IMR-90 (cell line): ENCODE results near the gene ESD. TPM values are rescaled to one million over a fixed set of nuclear protein-coding genes. Genes with fewer than 3 reads are reported as not detected.
A peak's percentile ranks its signal among the peaks of the same experiment; 100 is the strongest.

ENCODE experiments used
- ATAC-seq: fragments of 200-7000 bp; cut with Tn5 transposase; 2 replicates; pipeline ENCODE4 v1.9.1; 2020; ENCODE audit warnings: low read depth, mild to moderate bottlenecking, moderate library complexity
- BruUV-seq: library from RNA; stranded (reverse); fragments of 400-500 nt; replicated peaks from 2 replicates; lab custom pipeline; 2021; lab: Mats Ljungman, UMichigan
- CTCF ChIA-PET: fragments of 300-600 bp; formaldehyde crosslinking; extraction: SDS; loops from one replicate; lab custom pipeline; 2021; ENCODE audit warnings: antibody characterized with exemption; lab: Yijun Ruan, JAX
- POLR2A ChIA-PET: fragments of 300-600 bp; sonication (Branson Sonifier 250); formaldehyde crosslinking; loops from one replicate; lab custom pipeline; 2022; ENCODE audit warnings: antibody characterized with exemption; ENCODE audit not compliant: unreplicated experiment; lab: Charles Lee
- DNase-seq: peaks from one replicate; pipeline ENCODE4 v3.0.0; 2013
- H2AFZ ChIP-seq: replicated peaks from 2 replicates; pipeline ENCODE3; 2013; ENCODE audit warnings: low read length, mild to moderate bottlenecking; ENCODE audit not compliant: poor library complexity
- H2AK5ac ChIP-seq: 2 replicates; pipeline ENCODE4 v1.6.1; 2013; ENCODE audit warnings: low read depth, low read length, inconsistent platforms
- H2AK9ac ChIP-seq: replicated peaks from 2 replicates; pipeline ENCODE3; 2013; ENCODE audit warnings: mild to moderate bottlenecking, low read depth, low read length, moderate library complexity; ENCODE audit not compliant: poor library complexity
- H2BK120ac ChIP-seq: 2 replicates; pipeline ENCODE4 v1.6.1; 2013; ENCODE audit warnings: low read depth, low read length, inconsistent platforms
- H2BK15ac ChIP-seq: 3 replicates; pipeline ENCODE4 v1.6.1; 2013; ENCODE audit warnings: low read depth, low read length, inconsistent platforms
- H2BK20ac ChIP-seq: 2 replicates; pipeline ENCODE4 v1.6.1; 2013; ENCODE audit warnings: low read depth, mild to moderate bottlenecking, inconsistent platforms, low read length, moderate library complexity
- H2BK5ac ChIP-seq: 2 replicates; pipeline ENCODE4 v1.6.1; 2013; ENCODE audit warnings: mild to moderate bottlenecking, low read depth, low read length, inconsistent platforms; ENCODE audit not compliant: poor library complexity, severe bottlenecking
- H3K14ac ChIP-seq: replicated peaks from 2 replicates; pipeline ENCODE4 v1.6.1; 2013; ENCODE audit warnings: low read depth, low read length, inconsistent platforms
- H3K18ac ChIP-seq: 2 replicates; pipeline ENCODE4 v1.6.1; 2013; ENCODE audit warnings: low read depth, low read length, control low read depth
- H3K23ac ChIP-seq: 2 replicates; pipeline ENCODE4 v1.6.1; 2013; ENCODE audit warnings: low read depth, low read length, inconsistent platforms
- H3K27ac ChIP-seq: 2 replicates; pipeline ENCODE4 v1.5.1; 2013; ENCODE audit warnings: mild to moderate bottlenecking, control low read depth, low read length; ENCODE audit not compliant: insufficient read depth
- H3K27me3 ChIP-seq: 2 replicates; pipeline ENCODE4 v1.6.1; 2013; ENCODE audit warnings: low read length; ENCODE audit not compliant: control insufficient read depth, insufficient read depth
- H3K36me3 ChIP-seq: 2 replicates; pipeline ENCODE4 v1.6.1; 2013; ENCODE audit warnings: low read length, mixed read lengths; ENCODE audit not compliant: control insufficient read depth, insufficient read depth
- H3K4ac ChIP-seq: 2 replicates; pipeline ENCODE4 v1.6.1; 2013; ENCODE audit warnings: low read depth, low read length, inconsistent platforms
- H3K4me1 ChIP-seq: 2 replicates; pipeline ENCODE4 v1.6.1; 2013; ENCODE audit warnings: low read length, mixed read lengths; ENCODE audit not compliant: control insufficient read depth, insufficient read depth
- H3K4me2 ChIP-seq: 2 replicates; pipeline ENCODE4 v1.6.1; 2013; ENCODE audit warnings: low read depth, mild to moderate bottlenecking, control low read depth, low read length, moderate library complexity
- H3K4me3 ChIP-seq: 2 replicates; pipeline ENCODE4 v1.5.1; 2013; ENCODE audit warnings: low read depth, mild to moderate bottlenecking, control low read depth, low read length, moderate library complexity; ENCODE audit not compliant: insufficient read depth
- H3K56ac ChIP-seq: 2 replicates; pipeline ENCODE4 v1.6.1; 2013; ENCODE audit warnings: low read length, inconsistent platforms; ENCODE audit not compliant: insufficient read depth; ENCODE audit errors: extremely low read depth
- H3K79me1 ChIP-seq, 2 experiments: 2 replicates each; pipeline ENCODE4 v1.6.1; 2013; ENCODE audit warnings: low read length in 2 of 2, inconsistent platforms in 1 of 2, low read depth in 1 of 2
- H3K9ac ChIP-seq: 2 replicates; pipeline ENCODE4 v1.6.1; 2013; ENCODE audit warnings: low read depth, low read length, control low read depth
- H3K9me1 ChIP-seq: 2 replicates; pipeline ENCODE4 v1.6.1; 2013; ENCODE audit warnings: low read length, inconsistent platforms; ENCODE audit not compliant: insufficient read depth
- H3K9me3 ChIP-seq: 2 replicates; pipeline ENCODE4 v1.6.1; 2013; ENCODE audit warnings: low read length; ENCODE audit not compliant: control insufficient read depth, insufficient read depth
- H4K20me1 ChIP-seq: 2 replicates; pipeline ENCODE4 v1.6.1; 2013; ENCODE audit warnings: low read length, inconsistent platforms; ENCODE audit not compliant: insufficient read depth
- H4K5ac ChIP-seq: 2 replicates; pipeline ENCODE4 v1.6.1; 2013; ENCODE audit warnings: mild to moderate bottlenecking, low read depth, low read length, control low read depth
- H4K8ac ChIP-seq, 2 experiments: 2 replicates each; pipeline ENCODE4 v1.6.1; 2013; ENCODE audit warnings: low read depth in 2 of 2, low read length in 2 of 2, control low read depth in 1 of 2, inconsistent platforms in 1 of 2
- H4K91ac ChIP-seq: 2 replicates; pipeline ENCODE4 v1.6.1; 2013; ENCODE audit warnings: low read depth, low read length, inconsistent platforms; ENCODE audit not compliant: insufficient read depth
- BHLHE40 ChIP-seq: fragments of 150-350 bp; IDR thresholded peaks from 2 replicates; pipeline ENCODE4 v1.6.1; 2016; ENCODE audit warnings: mild to moderate bottlenecking, low read depth, low read length
- CEBPB ChIP-seq: IDR thresholded peaks from 2 replicates; pipeline ENCODE4 v1.6.1; 2012; ENCODE audit warnings: low read depth, low read length, improper control_type of control experiment
- CHD1 ChIP-seq: IDR thresholded peaks from 2 replicates; pipeline ENCODE4 v1.6.1; 2012; ENCODE audit warnings: low read depth, low read length, improper control_type of control experiment
- MAFK ChIP-seq: IDR thresholded peaks from 2 replicates; pipeline ENCODE4 v1.6.1; 2012; ENCODE audit warnings: low read depth, low read length, improper control_type of control experiment
- MAZ ChIP-seq: IDR thresholded peaks from 2 replicates; pipeline ENCODE4 v1.6.1; 2012; ENCODE audit warnings: low read depth, mild to moderate bottlenecking, low read length, improper control_type of control experiment, moderate library complexity, borderline replicate concordance
- MXI1 ChIP-seq: IDR thresholded peaks from 2 replicates; pipeline ENCODE4 v1.6.1; 2012; ENCODE audit warnings: low read depth, mild to moderate bottlenecking, low read length, moderate library complexity, borderline replicate concordance
- RAD21 ChIP-seq: IDR thresholded peaks from 2 replicates; pipeline ENCODE4 v1.6.1; 2012; ENCODE audit warnings: low read length, improper control_type of control experiment
- RCOR1 ChIP-seq: IDR thresholded peaks from 2 replicates; pipeline ENCODE4 v1.6.1; 2012; ENCODE audit warnings: mild to moderate bottlenecking, low read length, improper control_type of control experiment; ENCODE audit not compliant: insufficient replicate concordance
- RFX5 ChIP-seq: IDR thresholded peaks from 2 replicates; pipeline ENCODE4 v1.8.0; 2012; ENCODE audit warnings: low read depth, mild to moderate bottlenecking, low read length, moderate library complexity
- SMC3 ChIP-seq: fragments of 150-350 bp; IDR thresholded peaks from 2 replicates; pipeline ENCODE4 v1.6.1; 2016; ENCODE audit warnings: low read depth, mild to moderate bottlenecking, antibody characterized with exemption, low read length, moderate library complexity
- WGBS, 2 experiments: methylation state at CpG; one replicate each; pipeline versions ENCODE4 v1.1.5 to v1.1.7; 2013; ENCODE audit warnings: missing lambda C conversion rate in 2 of 2; ENCODE audit not compliant: insufficient read length in 1 of 2; ENCODE audit errors: extremely low coverage in 2 of 2; 5-methylcytosine and 5-hydroxymethylcytosine counted together
- dilution Hi-C: fragments of 300-500 bp; cut with HindIII; formaldehyde crosslinking; loops from one replicate; pipeline ENCODE4 v1.14.3; 2018; ENCODE audit warnings: low sequenced_read_pairs; ENCODE audit not compliant: unreplicated experiment
- in situ Hi-C: fragments of 300-500 bp; cut with MboI; formaldehyde crosslinking; loops from 3 replicates; pipeline ENCODE4 v1.14.3; 2019; ENCODE audit warnings: low sequenced_read_pairs, inconsistent platforms, mixed read lengths
- intact Hi-C: fragments of 100-400 bp; cut with micrococcal nuclease; formaldehyde crosslinking; loops from 2 replicates; pipeline ENCODE4 v1.10.0; 2022
- polyA plus RNA-seq, 3 experiments: library from polyadenylated mRNA; depleted of rRNA; stranded (reverse); fragments of >200 nt; gene quantifications; 2 replicates each; pipeline ENCODE4 v1.2.3, GENCODE V29; 2012; ENCODE audit warnings: low replicate concordance in 1 of 3
- total RNA-seq: library from RNA; depleted of rRNA; stranded (reverse); fragments of >200 nt; gene quantifications from 2 replicates; pipeline ENCODE4 v1.2.3, GENCODE V29; 2012
- TF ChIP-seq, protein P1 (sequence below): conservative IDR thresholded peaks from 2 replicates; pipeline ENCODE4 v1.5.1; 2012; ENCODE audit warnings: mild to moderate bottlenecking, low read depth, low read length, improper control_type of control experiment
- TF ChIP-seq, protein P2 (sequence below): fragments of 150-350 bp; IDR thresholded peaks from 2 replicates; pipeline ENCODE4 v1.6.1; 2017; ENCODE audit warnings: mild to moderate bottlenecking, antibody characterized with exemption, low read length, low read depth
- TF ChIP-seq, protein P3 (sequence below): fragments of 150-350 bp; IDR thresholded peaks from 2 replicates; pipeline ENCODE4 v1.6.1; 2016; ENCODE audit warnings: low read depth, mild to moderate bottlenecking, low read length, moderate library complexity, borderline replicate concordance

The ESD gene
- total and polyA plus RNA-seq, 2 of the 4 experiments (the other 2 are of a cell fraction), result 90.4 to 135 TPM

DNA sequence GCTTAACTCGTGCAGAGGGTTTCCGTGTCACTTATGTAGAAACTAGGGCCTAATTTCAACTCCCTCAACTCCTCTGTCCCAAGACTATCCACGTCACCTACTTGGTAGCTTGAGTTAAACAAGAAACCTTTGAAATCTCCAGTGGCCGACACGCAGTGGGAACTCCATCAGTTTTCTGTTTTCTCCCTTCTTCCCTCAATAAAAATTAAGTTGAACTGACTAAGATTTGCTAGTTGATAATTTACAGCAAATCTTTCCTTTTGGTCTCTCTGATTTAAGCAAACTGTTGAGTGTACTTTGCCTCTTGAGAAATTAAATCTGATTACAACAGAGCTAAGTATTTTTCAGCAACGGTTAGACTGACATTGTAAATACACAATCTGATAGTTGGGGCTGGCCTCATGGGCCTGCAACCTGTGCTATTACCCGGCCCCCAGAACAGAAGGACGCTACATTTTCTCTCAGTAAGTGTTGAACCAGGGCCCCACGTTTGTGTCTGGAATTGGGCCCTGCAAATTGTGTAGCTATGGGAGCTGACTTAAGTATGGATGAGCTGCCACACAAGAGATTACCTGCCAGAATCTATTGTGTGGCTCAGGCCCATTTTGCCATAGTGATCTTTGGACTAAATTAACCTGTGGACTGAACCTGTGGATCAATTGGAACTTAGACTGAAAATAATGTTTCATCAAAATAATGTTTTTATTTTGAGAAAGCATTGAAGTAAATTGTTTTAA lies 708 bp upstream of the ESD start:
- Histone ChIP-seq H3K4me2 (peak overlapping the region; percentile 71), H2BK20ac (0 out of 2 replicates have a peak overlapping the region, but pooled peaks have one; percentile 1), H2BK120ac (peak overlapping the region; percentile 78), H3K4me1 (peaks cover 5% of the 10 kb centered on the region), H4K91ac (peak overlapping the region; percentile 89), H4K5ac (peak overlapping the region; percentile 82), H2AFZ (peak overlapping the region; percentile 95), H3K14ac (peak overlapping the region; percentile 92), H4K20me1 (no peaks in the 10 kb centered on the region; the same call in 1 of the 2 replicates), H4K8ac (peak overlapping the region; percentile 91 to 99), H2AK5ac (no peak overlapping the region), H3K18ac (peak overlapping the region; percentile 66), H3K36me3 (peaks cover 1% of the 10 kb centered on the region; the same call in 1 of the 2 replicates), H3K9ac (peak overlapping the region; percentile 69), H3K4me3 (peak overlapping the region; percentile 84), H3K4ac (peak overlapping the region; percentile 91), H3K9me1 (peaks cover 5% of the 10 kb centered on the region; the same call in 1 of the 2 replicates), H3K79me1 (peaks cover 28 to 30% of the 10 kb centered on the region in 2 experiments), H3K23ac (peak overlapping the region; percentile 78), H3K9me3 (no peaks in the 10 kb centered on the region), H2BK15ac (peak overlapping the region; percentile 38; the same call in 2 of the 3 replicates), H3K27me3 (no peaks in the 10 kb centered on the region), H3K27ac (peak overlapping the region; percentile 78), H3K56ac (peak overlapping the region; percentile 24), H2BK5ac (peak overlapping the region; percentile 52), H2AK9ac (peak overlapping the region; percentile 65)
- 40% methylated on average over 2 of the region's 9 CpGs; no CpG with 5 or more reads in 1 of the 2 experiments for WGBS, 2 experiments
- dilution Hi-C loops, result no loop called here
- ATAC-seq, result no peak; the same call in 1 of the 2 replicates
- BruUV-seq, result no TSS peak
- ChIA-PET CTCF (interaction anchor here (0.6 kb wide), 2 partner anchors 554 to 1175 kb away, joined by 3 read pairs; no protein-coding TSS in a partner anchor), POLR2A (interaction anchor here (0.6 kb wide), 1 partner anchor 13 kb away, joined by 3 read pairs; no protein-coding TSS in a partner anchor)
- in situ Hi-C loops, result no loop called here
- intact Hi-C loops, result loop anchor here (1.0 kb wide), 1 partner anchor 243 kb away; no protein-coding TSS in a partner anchor
- peak; percentile 48 for DNase-seq
- TF ChIP-seq CEBPB, result no peak
- no peak for TF ChIP-seq MXI1
- TF ChIP-seq RAD21, result no peak
- TF ChIP-seq MAZ, result no peak
- no peak for TF ChIP-seq SMC3
- TF ChIP-seq RCOR1, result no peak
- TF ChIP-seq, protein P1, sequence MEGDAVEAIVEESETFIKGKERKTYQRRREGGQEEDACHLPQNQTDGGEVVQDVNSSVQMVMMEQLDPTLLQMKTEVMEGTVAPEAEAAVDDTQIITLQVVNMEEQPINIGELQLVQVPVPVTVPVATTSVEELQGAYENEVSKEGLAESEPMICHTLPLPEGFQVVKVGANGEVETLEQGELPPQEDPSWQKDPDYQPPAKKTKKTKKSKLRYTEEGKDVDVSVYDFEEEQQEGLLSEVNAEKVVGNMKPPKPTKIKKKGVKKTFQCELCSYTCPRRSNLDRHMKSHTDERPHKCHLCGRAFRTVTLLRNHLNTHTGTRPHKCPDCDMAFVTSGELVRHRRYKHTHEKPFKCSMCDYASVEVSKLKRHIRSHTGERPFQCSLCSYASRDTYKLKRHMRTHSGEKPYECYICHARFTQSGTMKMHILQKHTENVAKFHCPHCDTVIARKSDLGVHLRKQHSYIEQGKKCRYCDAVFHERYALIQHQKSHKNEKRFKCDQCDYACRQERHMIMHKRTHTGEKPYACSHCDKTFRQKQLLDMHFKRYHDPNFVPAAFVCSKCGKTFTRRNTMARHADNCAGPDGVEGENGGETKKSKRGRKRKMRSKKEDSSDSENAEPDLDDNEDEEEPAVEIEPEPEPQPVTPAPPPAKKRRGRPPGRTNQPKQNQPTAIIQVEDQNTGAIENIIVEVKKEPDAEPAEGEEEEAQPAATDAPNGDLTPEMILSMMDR, result no peak
- no peak for TF ChIP-seq MAFK
- TF ChIP-seq, protein P2, sequence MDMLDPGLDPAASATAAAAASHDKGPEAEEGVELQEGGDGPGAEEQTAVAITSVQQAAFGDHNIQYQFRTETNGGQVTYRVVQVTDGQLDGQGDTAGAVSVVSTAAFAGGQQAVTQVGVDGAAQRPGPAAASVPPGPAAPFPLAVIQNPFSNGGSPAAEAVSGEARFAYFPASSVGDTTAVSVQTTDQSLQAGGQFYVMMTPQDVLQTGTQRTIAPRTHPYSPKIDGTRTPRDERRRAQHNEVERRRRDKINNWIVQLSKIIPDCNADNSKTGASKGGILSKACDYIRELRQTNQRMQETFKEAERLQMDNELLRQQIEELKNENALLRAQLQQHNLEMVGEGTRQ, result no peak
- TF ChIP-seq RFX5, result no peak
- TF ChIP-seq CHD1, result no peak
- TF ChIP-seq, protein P3, sequence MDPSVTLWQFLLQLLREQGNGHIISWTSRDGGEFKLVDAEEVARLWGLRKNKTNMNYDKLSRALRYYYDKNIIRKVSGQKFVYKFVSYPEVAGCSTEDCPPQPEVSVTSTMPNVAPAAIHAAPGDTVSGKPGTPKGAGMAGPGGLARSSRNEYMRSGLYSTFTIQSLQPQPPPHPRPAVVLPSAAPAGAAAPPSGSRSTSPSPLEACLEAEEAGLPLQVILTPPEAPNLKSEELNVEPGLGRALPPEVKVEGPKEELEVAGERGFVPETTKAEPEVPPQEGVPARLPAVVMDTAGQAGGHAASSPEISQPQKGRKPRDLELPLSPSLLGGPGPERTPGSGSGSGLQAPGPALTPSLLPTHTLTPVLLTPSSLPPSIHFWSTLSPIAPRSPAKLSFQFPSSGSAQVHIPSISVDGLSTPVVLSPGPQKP, result no peak
- TF ChIP-seq BHLHE40, result no peak
